Heart right ventricle (tissue), 16 donors: ENCODE measurements around the gene HHIPL1. TPM values are rescaled to one million over a fixed set of nuclear protein-coding genes. Genes with fewer than 3 reads are reported as not detected.
A peak's percentile ranks its signal among the peaks of the same experiment; 100 is the strongest.

ENCODE experiments used
- ATAC-seq, 8 donors: fragments of 200-7000 bp; cut with Tn5 transposase; one replicate each; pipeline ENCODE4 v1.9.1; 2020; ENCODE audit warnings: mild to moderate bottlenecking in 8 of 8, moderate library complexity in 8 of 8, moderate number of reproducible peaks in 1 of 8
- DNase-seq, 2 donors: peaks; one replicate each; pipeline ENCODE4 v3.0.0-alpha.2; 2020
- H3K27ac ChIP-seq, 10 donors: fragments of 200-600 bp; sonication (generic) in 2 of 10; one replicate each; pipeline versions ENCODE4 v1.5.0 to v1.8.0; 2020 to 2022; ENCODE audit warnings: mild to moderate bottlenecking in 3 of 10
- H3K27me3 ChIP-seq, 7 donors: fragments of 200-600 bp; one replicate each; pipeline ENCODE4 v1.8.0; 2021 to 2022; ENCODE audit warnings: mild to moderate bottlenecking in 2 of 7
- H3K36me3 ChIP-seq, 9 donors: fragments of 200-600 bp; sonication (generic) in 1 of 9; one replicate each; pipeline versions ENCODE4 v1.5.0 to v1.8.0; 2020 to 2022; ENCODE audit warnings: mild to moderate bottlenecking in 2 of 9
- H3K4me1 ChIP-seq, 9 donors: fragments of 200-600 bp; sonication (generic) in 1 of 9; one replicate each; pipeline versions ENCODE4 v1.5.0 to v1.8.0; 2020 to 2022; ENCODE audit warnings: mild to moderate bottlenecking in 4 of 9
- H3K4me3 ChIP-seq, 10 donors: fragments of 200-600 bp; sonication (generic) in 2 of 10; one replicate each; pipeline versions ENCODE4 v1.5.0 to v1.8.0; 2020 to 2022; ENCODE audit warnings: mild to moderate bottlenecking in 7 of 10, moderate library complexity in 2 of 10
- H3K9me3 ChIP-seq, 11 donors: fragments of 200-600 bp in 10 of 11; sonication (generic) in 2 of 11; one replicate each; pipeline versions ENCODE4 v1.5.0 to v1.8.0; 2013 to 2022; ENCODE audit warnings: mild to moderate bottlenecking in 2 of 11, control low read depth in 1 of 11, moderate library complexity in 1 of 11
- CTCF ChIP-seq, 9 donors: fragments of 200-600 bp; sonication (generic) in 2 of 9; IDR thresholded peaks; one replicate each; pipeline versions ENCODE4 v1.5.0 to v1.8.0; 2021 to 2022; ENCODE audit warnings: antibody characterized with exemption in 9 of 9, mild to moderate bottlenecking in 5 of 9, moderate library complexity in 1 of 9
- WGBS, 2 donors: extraction: QIAGEN DNeasy Blood & Tissue Kit; methylation state at CpG; one replicate each; pipeline ENCODE4 v1.1.7; 2013; ENCODE audit warnings: inconsistent platforms in 1 of 2; 5-methylcytosine and 5-hydroxymethylcytosine counted together
- intact Hi-C, 10 donors: fragments of 100-400 bp; cut with DNase I; formaldehyde crosslinking; loops; one replicate each; pipeline versions ENCODE4 v1.11.1 to v1.14.2; 2022
- polyA plus RNA-seq, 2 donors: library from polyadenylated mRNA; stranded (reverse); fragments of 200-250 nt; gene quantifications; one replicate each; pipeline ENCODE4 v1.2.3, GENCODE V29; 2013
- total RNA-seq, 10 donors: library from RNA; stranded (reverse); fragmentation: NEBNext Ultra II Directional in 3 of 10; extraction: Animal tissue kit (Norgen Biotek cat#: 25700) in 3 of 10; gene quantifications; one replicate each; pipeline versions ENCODE4 v1.2.1 to v1.2.4, GENCODE V29; 2021 to 2023
- donor health status: Arrhythmogenic right ventricular cardiomyopathy.
- donor health status: ischemic (EF 13 %, LVEDD 7.1; RV severe dilation, severe dysfunction).
- donor health status: healthy with polysubstance abuse.
- donor health status: DM: no; HTN: yes; CAD: no.
- donor health status: DM: no; HTN: no; CAD: no.
- donor health status: ischemic (EF 25% LVEDD 6.9; RV normal size, moderate dysfunction).
- donor health status: ischemic (EF 25% LVEDD 5.7; RV mildly dilated, moderate dysfunction).
- donor health status: healthy.
- donor health status: DM: yes; HTN: yes; CAD: no.
- donor health status: Ischemic cardiomyopathy.
- donor health status: ischemic (EF 35%, LVEDD 5.7; RV mildly dilated, moderate dysfunction).
- donor health status: nonischemic (EF 11% LVEDD 7.7; RV severe dilation, severe dysfunction).
- donor health status: DM: yes; HTN: yes; CAD: no.
- donor health status: PGD.
- donor health status: ischemic (EF 29% LVEDD 5.4; RV normal size, mild dysfunction).
- donor health status: nonischemic (EF 23%, LVEDD 6.1; RV moderate dilation, normal function).

HHIPL1 gene
- total and polyA plus RNA-seq, 12 donors = 0.55 to 2.2 (median 1.2) TPM

- intact Hi-C loops = loop anchor here in 1 of 10 donors (5.0 kb wide), 1 partner anchor 36 kb away; no protein-coding TSS in a partner anchor
- peaks cover 0 to 13% (median 0%) of the 10 kb centered on the region in 7 donors for H3K27me3 ChIP-seq
- ATAC-seq = peak in 1 of 8 donors; percentile 15
- H3K27ac ChIP-seq = peak overlapping the region in 9 of 10 donors; percentile 1 to 79 (median 61)
- 72 to 79% methylated on average over 20 of the region's 20 CpGs for WGBS, 2 donors
- no peaks in the 10 kb centered on the region for H3K36me3 ChIP-seq
- H3K4me1 ChIP-seq = peaks cover 43 to 100% (median 88%) of the 10 kb centered on the region in 9 donors
- DNase-seq = no peak
- no peak for TF ChIP-seq CTCF (IDR thresholded peaks at IDR 0.05)
- no peaks in the 10 kb centered on the region for H3K9me3 ChIP-seq
- no peak overlapping the region for H3K4me3 ChIP-seq
These were observed 46.9 kb upstream of the HHIPL1 start for GRCh38 chr14:99597911-99598600.

GRCh38 chr14:99598774-99599173, 46.2 kb upstream of the HHIPL1 start:
- ATAC-seq (peak in 5 of 8 donors; percentile 20 to 54 (median 34)), DNase-seq (no peak)
- H3K27me3 ChIP-seq = peaks cover 0 to 20% (median 0%) of the 10 kb centered on the region in 7 donors
- H3K27ac ChIP-seq = peak overlapping the region in 9 of 10 donors; percentile 1 to 79 (median 61)
- H3K9me3 ChIP-seq = no peaks in the 10 kb centered on the region
- no peak for TF ChIP-seq CTCF (IDR thresholded peaks at IDR 0.05)
- no peak overlapping the region for H3K4me3 ChIP-seq
- intact Hi-C loops = loop anchor here in 1 of 10 donors (5.0 kb wide), 1 partner anchor 36 kb away; no protein-coding TSS in a partner anchor
- WGBS, 2 donors = 63 to 70% methylated on average over 3 of the region's 3 CpGs
- H3K36me3 ChIP-seq = no peaks in the 10 kb centered on the region
- H3K4me1 ChIP-seq = peaks cover 38 to 97% (median 82%) of the 10 kb centered on the region in 9 donors

GRCh38 chr14:99599393-99599792, 45.5 kb upstream of the HHIPL1 start:
- Histone ChIP-seq H3K27ac (peak overlapping the region in 8 of 10 donors; percentile 1 to 79 (median 66)), H3K36me3 (no peaks in the 10 kb centered on the region), H3K4me1 (peaks cover 38 to 91% (median 79%) of the 10 kb centered on the region in 9 donors), H3K27me3 (peaks cover 0 to 22% (median 0%) of the 10 kb centered on the region in 7 donors), H3K9me3 (no peaks in the 10 kb centered on the region), H3K4me3 (no peak overlapping the region)
- ATAC-seq = no peak
- TF ChIP-seq CTCF (IDR thresholded peaks at IDR 0.05) = no peak
- intact Hi-C loops = loop anchor here in 1 of 10 donors (5.0 kb wide), 1 partner anchor 37 kb away; no protein-coding TSS in a partner anchor
- WGBS, 2 donors = 74 to 75% methylated on average over 6 of the region's 6 CpGs
- no peak for DNase-seq

GRCh38 chr14:99600232-99600888, 44.6 kb upstream of the HHIPL1 start:
- DNase-seq = no peak
- peaks cover 38 to 89% (median 74%) of the 10 kb centered on the region in 9 donors for H3K4me1 ChIP-seq
- no peaks in the 10 kb centered on the region for H3K36me3 ChIP-seq
- no peak for TF ChIP-seq CTCF (IDR thresholded peaks at IDR 0.05)
- no peak overlapping the region for H3K4me3 ChIP-seq
- 68 to 70% methylated on average over 3 of the region's 3 CpGs for WGBS, 2 donors
- H3K27me3 ChIP-seq = peaks cover 0 to 30% (median 0%) of the 10 kb centered on the region in 7 donors
- intact Hi-C loops = loop anchor here in 6 of 10 donors (5.0 kb wide), 3 partner anchors 33 to 63 kb away; no protein-coding TSS in a partner anchor
- no peak for ATAC-seq
- H3K9me3 ChIP-seq = no peaks in the 10 kb centered on the region
- peak overlapping the region in 8 of 10 donors; percentile 33 to 79 (median 66) for H3K27ac ChIP-seq
